ENCODE data around the gene AOAH.

Gene AOAH

GRCh38 chr7:36692456-36692855 is 31.8 kb downstream of the AOAH start:
- DNase-seq (ENCODE audit: low read depth in 2 of 2): no peak

GRCh38 chr7:36691983-36692382 is 32.3 kb downstream of the AOAH start:
- no peak for DNase-seq (ENCODE audit: low read depth in 2 of 2)

GRCh38 chr7:36690514-36691187 is 33.6 kb downstream of the AOAH start:
- no peak for DNase-seq (ENCODE audit: low read depth in 2 of 2)

GRCh38 chr7:36690041-36690440 is 34.3 kb downstream of the AOAH start:
- DNase-seq (ENCODE audit: low read depth in 2 of 2): no peak

- peak in 1 of 2 donors; percentile 29 for DNase-seq (ENCODE audit: low read depth in 2 of 2)
Observed at GRCh38 chr7:36686499-36686898, 37.8 kb downstream of the AOAH start.

GRCh38 chr7:36684954-36685353 is 39.3 kb downstream of the AOAH start:
- DNase-seq (ENCODE audit: low read depth in 2 of 2): no peak

GRCh38 chr7:36683695-36684357 is 40.5 kb downstream of the AOAH start:
- no peak for DNase-seq (ENCODE audit: low read depth in 2 of 2)

- DNase-seq (ENCODE audit: low read depth in 2 of 2): no peak
Observed at GRCh38 chr7:36683111-36683510, 41.2 kb downstream of the AOAH start.

- DNase-seq (ENCODE audit: low read depth in 2 of 2): no peak
Observed at GRCh38 chr7:36682102-36682501, 42.2 kb downstream of the AOAH start.

GRCh38 chr7:36677769-36678437 is 46.4 kb downstream of the AOAH start:
- no peak for DNase-seq (ENCODE audit: low read depth in 2 of 2)

- DNase-seq (ENCODE audit: low read depth in 2 of 2): no peak
Observed at GRCh38 chr7:36673703-36674102, 50.6 kb downstream of the AOAH start.

GRCh38 chr7:36671432-36671829 is 52.9 kb downstream of the AOAH start:
- no peak for DNase-seq (ENCODE audit: low read depth in 2 of 2)

- DNase-seq (ENCODE audit: low read depth in 2 of 2): peak; percentile 39
Observed at GRCh38 chr7:36670585-36671431, 53.5 kb downstream of the AOAH start.

- DNase-seq (ENCODE audit: low read depth in 2 of 2): no peak
Observed at GRCh38 chr7:36668750-36669149, 55.5 kb downstream of the AOAH start.

- DNase-seq (ENCODE audit: low read depth in 2 of 2): no peak
Observed at GRCh38 chr7:36668080-36668479, 56.2 kb downstream of the AOAH start.

GRCh38 chr7:36667007-36667745 is 57.1 kb downstream of the AOAH start:
- no peak for DNase-seq (ENCODE audit: low read depth in 2 of 2)

GRCh38 chr7:36663481-36663880 is 60.8 kb downstream of the AOAH start:
- no peak for DNase-seq (ENCODE audit: low read depth in 2 of 2)

GRCh38 chr7:36661135-36661840 is 63.0 kb downstream of the AOAH start:
- DNase-seq (ENCODE audit: low read depth in 2 of 2): no peak

- DNase-seq (ENCODE audit: low read depth in 2 of 2): no peak
Observed at GRCh38 chr7:36659638-36660341, 64.5 kb downstream of the AOAH start.

- DNase-seq (ENCODE audit: low read depth in 2 of 2): no peak
Observed at GRCh38 chr7:36659172-36659516, 65.2 kb downstream of the AOAH start.

All from stimulated activated CD8-positive, alpha-beta memory T cell treated with anti-CD3 and anti-CD28 coated beads, Interleukin-2, amount 100 ng/mL, for 1 hour (primary cell).